Frontal cortex (tissue), 4 donors: ENCODE measurements around the gene SLC34A3. TPM values are rescaled to one million over a fixed set of nuclear protein-coding genes. Genes with fewer than 3 reads are reported as not detected.

ENCODE experiments used
- DNase-seq, 2 donors: peaks; one replicate each; pipeline ENCODE4 v3.0.0; 2012; ENCODE audit warnings: low spot score in 2 of 2
- FAIRE-seq: peaks from 2 replicates; lab custom pipeline; 2012; peaks lifted over from hg19 to GRCh38; lab: Jason Lieb, UNC
- total RNA-seq: library from RNA; depleted of rRNA; stranded (reverse); fragments of >200 nt; gene quantifications from one replicate; pipeline ENCODE4 v1.2.3, GENCODE V29; 2014
- donor health status: control.
- donor health status: control.
- donor health status: control.

SLC34A3 gene
- total RNA-seq, 1 donor from 2014 or later = not detected

- FAIRE-seq = no peak
- DNase-seq = no peak
These were observed 40.4 kb downstream of the SLC34A3 start for GRCh38 chr9:137270929-137271695.

DNA sequence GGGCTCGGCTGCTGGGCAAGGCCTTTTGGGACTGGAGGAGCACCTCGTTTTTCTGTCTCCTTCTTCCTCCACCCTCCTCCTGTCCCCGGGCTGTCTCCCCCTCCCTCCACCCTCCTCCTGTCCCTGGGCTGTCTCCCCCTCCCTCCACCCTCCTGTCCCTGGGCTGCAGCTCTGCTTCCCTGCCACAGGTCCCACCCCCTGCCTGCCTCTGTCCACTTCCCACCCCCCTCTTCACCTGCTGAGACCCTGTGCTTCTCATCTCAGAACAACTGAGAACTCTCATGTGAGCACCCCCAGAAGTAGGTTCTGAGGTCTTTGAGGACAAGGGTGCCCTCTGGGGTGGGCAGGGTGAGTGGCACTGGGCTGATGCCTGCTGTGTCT, 41.0 kb downstream of the SLC34A3 start:
- DNase-seq = no peak
- FAIRE-seq = no peak

DNA sequence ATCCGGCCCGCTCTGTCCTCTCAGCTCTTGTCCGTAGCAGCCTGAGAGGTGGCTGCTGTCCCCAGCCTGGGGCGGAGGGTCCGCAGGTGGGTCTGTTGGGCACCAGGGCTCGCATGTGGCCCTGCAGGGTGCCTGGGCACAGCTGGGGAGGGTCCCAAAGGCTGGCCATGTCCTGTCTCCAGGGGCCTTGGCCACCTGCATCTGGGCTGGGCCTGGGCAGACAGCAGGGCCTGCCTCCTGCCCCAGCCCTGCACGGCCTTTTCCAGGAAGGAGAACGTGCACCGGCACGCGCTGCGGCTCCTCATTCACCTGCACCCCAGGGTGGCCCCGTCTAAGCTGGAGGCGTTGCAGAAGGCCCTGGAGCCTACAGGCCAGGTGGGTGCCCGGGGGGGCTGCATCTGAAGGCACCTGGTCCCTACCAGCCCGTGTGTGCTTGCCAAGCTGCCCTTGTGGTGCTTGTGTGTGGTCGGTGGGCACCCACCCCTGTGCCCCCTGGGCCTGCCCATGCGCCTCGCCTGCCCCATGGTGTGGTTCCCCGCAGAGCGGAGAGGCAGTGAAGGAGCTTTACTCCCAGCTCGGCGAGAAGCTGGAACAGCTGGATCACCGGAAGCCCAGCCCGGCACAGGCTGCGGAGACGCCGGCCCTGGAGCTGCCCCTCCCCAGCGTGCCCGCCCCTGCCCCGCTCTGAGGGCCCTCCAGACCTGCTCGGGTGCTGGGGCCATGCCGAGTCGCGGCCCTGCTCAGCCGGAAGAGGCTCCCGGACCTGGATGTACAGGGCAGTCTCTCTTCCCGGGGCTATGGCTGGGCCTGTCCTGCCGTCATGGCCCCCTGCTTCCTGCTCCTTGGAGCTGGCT, 41.8 kb downstream of the SLC34A3 start:
- DNase-seq = no peak
- FAIRE-seq = no peak

- no peak for FAIRE-seq
- DNase-seq = no peak
These were observed 42.4 kb downstream of the SLC34A3 start for GRCh38 chr9:137273095-137273490.

GRCh38 chr9:137273611-137274320, 43.1 kb downstream of the SLC34A3 start:
- DNase-seq (no peak), FAIRE-seq (no peak)

DNA sequence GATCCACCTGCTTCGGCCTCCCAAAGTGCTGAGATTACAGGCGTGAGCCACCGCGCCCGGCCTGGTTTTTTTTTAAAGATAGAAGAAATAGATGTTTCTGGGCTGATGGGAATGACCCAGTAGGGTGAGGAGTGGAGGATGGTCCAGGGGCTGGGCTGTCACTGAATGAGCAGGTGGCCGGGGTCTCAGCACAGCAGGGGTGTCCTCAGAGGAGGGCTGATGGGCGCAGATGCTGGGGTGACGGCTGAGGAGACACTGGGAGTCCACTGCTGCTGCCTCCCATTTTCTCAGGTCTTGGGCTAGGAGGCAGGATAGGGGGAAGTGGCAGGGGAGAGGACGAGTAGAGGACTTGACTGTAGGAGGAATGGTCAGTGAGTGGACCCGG, 44.5 kb downstream of the SLC34A3 start:
- no peak for FAIRE-seq
- DNase-seq = no peak

GRCh38 chr9:137275588-137276472, 45.1 kb downstream of the SLC34A3 start:
- DNase-seq (no peak), FAIRE-seq (no peak)

DNA sequence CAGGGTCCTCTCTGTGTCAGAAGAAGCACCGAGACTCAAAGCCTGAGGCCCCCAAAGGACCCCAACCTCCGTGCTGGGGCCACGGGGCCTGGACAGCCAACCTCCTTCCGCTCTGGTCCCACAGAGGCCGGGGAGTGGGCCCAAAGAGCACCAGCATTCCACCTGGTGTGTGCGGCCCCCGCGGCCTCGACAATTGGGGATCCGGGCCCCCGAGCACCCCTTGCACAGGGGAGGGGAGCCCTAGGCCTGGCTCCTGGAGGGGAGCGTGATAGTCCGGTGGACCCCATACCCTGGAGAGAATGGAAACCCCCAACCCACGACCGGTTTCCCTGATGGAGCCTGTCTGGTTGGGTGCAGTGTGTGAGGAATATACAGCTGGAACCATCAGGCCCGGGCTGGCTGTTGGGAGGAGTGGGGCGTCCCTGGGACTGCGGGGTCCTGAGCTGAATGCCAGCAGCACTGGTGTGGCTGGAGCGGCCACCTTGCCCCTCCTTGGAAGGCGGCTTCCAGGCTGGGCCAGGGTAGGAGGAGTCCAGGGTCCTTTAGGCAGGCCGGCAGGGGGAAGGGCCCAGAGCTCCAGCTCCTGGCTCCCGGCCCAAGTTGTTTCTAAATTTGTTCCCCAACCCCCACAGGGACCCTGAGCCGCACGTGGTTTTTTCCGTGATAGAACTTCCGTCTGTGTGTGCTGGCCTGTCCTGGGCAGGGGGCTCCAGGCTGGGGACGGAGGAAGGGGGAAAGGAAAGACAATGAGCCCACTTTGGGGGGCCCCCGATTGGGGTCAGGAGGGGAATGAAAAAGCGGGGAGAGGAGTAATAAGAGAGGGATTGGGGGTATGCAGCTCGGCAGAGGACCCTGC, 46.0 kb downstream of the SLC34A3 start:
- peak in 1 of 2 donors; percentile 66 for DNase-seq
- no peak for FAIRE-seq

DNA sequence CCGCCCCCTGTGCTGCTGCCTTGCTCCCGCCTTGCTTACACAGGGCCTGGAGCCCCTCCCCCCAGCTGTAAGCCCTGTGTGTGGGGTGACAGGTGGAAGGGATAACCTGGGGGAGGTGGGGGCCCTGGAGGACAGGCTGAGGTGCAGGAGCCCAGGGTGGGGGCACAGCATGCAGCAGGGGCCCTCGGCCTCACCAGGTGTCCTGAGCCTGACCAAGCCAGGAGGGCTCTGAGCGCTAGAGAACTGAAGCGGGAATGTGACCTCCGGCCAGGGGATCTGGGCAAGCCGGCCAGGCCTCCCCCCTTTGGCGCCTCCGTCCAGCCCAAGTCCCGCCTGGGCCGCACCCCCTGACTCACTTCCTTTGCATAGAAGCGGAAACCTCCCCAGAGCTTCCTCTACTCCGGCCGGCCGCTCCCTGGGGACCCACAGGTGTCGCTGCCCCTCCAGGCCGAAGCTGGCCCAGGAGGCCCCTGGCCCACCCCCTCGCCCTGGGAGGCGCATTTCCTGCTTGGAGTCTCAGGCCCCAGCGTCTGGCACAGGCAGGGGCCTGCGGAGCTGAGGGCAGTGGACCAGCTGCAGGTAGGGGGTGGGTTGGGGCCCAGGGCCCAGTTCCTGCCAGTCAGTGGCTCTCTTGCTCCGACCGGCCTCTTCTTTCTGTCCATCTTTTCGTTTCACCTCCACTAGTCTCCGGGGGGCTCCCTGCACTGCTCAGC, 46.8 kb downstream of the SLC34A3 start, which contains the start of gene TOR4A:
TOR4A (plus strand) TSS at position 398 of the 713 bp plus-strand sequence. CDS start 964 bp downstream, outside the sequence.
- no peak for FAIRE-seq
- DNase-seq = peak; percentile 75 to 83

DNA sequence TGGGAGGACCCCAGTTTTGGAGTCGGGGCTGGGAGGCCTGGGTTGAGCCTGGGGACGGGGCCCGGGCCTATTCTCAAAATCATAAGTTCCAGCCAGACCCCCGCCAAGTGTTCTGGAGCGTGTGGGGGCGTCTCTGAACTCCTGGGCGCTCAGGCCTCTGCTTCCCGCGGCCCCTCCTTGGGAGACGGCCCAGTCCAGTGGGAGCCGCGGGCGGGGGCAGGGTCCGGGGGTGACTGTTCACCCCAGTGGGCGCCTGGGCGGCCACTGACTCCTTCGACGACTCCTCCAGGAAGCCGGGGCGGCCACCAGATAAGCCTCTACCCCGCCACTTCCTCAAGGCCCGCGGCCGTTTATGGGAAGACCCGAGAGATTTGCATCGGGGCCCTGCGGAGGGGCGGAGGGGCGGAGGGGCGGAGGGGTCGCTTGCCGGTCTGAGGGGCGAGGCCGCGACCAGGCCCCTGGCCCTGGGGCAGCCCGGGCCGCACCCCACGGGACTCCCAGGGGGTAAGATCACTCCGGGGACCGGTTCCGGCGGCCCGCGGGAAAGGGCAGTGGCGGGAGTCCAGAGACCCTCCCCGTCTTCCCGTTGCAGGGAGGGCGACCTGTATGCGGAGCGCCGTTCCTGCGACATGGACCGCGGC, 47.5 kb downstream of the SLC34A3 start:
- no peak for DNase-seq
- no peak for FAIRE-seq

GRCh38 chr9:137278721-137279711, 48.3 kb downstream of the SLC34A3 start:
- FAIRE-seq = no peak
- DNase-seq = no peak

DNA sequence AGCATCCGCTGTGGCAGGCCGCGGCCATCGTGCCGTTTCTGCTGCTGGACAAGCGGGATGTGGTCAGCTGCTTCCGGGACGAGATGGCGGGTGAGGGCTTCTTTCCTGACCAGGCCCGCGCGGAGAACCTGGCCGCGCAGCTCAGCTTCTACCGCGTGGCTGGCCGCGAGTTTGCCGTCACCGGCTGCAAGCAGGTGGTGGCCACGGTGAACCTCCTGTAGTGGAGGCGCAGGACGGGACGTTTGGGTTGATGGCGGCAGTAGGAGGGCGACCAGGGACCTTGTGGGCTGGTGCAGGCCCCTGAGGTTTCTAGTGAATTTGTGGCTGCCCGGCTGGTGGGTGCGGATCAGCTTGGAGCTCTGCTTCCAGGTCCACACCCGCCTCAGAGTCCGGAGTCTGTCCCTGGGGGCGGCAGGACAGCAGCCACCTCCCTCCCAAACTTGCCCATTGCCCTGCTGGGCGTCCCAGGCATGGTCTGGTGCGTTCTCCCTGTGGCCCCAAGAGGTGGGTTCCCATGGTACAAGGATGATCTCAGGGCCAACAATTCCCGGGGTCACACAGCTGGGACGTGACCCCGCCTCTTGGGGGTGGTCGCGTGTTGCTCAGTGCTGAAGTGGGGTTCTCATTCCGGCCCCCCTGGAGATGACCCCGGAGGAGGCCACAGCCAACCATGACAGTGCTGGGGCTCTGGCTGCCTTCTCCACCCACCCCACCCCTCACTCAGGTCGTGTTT, 49.2 kb downstream of the SLC34A3 start:
- FAIRE-seq = no peak
- DNase-seq = no peak

DNA sequence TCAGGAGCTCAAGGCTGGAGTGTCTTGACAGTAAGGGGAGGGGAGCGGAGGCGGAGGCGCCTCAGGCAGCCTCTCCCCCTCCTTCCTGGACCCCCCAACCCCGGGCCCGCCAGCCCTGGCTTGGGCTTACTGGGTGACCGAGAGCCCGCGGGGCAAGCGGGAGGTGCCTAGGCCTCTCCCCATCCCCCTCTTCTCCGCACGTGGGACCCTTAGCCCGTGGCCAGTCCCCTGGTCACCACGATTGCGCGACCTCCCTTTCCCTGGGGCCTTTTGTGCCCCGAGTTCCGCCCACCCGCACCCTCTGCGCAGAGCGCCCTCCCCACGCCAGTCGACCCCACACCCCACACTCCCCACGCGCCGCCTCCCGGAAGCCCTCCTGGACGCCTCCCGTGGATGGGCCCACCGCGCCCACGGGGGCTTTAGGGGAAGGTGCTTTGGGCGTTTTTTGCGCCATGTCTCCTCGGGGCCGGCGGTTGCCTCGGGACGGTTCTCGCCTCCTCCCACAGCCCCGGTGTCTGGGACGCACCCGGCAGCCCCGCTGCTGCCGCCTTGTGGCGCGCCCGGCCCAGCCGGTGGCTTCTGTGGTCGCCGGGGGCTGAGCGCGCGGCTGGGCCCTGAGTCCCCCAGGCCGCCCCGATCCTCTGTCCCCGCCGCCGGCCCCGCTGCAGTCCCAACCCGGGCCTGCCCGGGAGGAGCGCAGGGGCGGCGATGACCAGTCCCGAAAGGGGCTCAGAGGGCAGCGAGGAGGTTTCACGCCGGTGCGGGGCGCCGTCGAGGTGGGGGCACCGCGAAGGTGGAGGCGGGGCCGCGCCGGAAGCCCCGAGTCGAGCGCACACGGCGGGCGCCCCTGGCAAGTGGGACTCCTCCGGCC, 50.0 kb downstream of the SLC34A3 start:
- FAIRE-seq = no peak

DNA sequence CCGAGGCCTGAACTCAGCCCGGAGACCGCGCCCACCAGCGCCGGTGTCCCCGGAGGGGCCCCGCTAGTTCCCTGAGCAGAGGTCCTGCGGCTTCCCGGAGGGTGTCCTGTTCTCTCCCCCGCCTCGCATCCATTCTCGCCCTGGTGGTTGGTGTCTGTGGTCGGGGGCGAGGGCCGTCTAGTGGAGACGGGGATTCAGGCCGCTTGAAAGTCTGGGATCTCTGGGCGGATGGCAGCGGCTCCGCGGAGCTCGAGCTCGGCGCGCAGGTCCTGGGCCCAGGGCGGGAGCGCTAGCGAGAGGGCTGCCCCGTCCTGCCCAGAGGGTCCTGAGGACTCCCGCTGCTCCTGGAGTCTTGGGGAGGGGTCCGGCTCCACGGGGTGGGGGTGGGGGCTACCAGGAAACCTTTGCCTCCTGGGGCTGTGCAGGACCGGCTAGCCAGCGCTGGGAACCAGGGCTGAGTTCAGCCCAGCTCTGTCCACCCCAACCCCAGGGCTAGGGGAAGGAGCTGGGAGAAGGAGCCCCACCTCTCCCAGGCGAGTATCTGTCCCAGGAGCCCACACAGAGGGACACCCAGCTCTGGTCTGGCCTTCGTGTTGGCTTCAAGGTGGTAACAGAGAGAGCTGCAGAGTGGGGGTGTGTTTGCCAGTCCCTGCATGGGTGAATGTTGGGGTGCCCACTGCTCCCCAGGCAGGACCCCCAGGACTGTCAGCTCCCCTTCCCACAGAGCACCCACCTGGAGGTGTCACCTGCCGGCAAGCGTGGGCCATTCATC, 50.8 kb downstream of the SLC34A3 start:
- no peak for DNase-seq
- FAIRE-seq = no peak

More for the DNA sequence above, 50.0 kb downstream of the SLC34A3 start:
- DNase-seq = no peak
